K562 (cell line): ENCODE measurements around the gene GEN1. TPM values are rescaled to one million over a fixed set of nuclear protein-coding genes. Genes with fewer than 3 reads are reported as not detected.

Source experiments
- DDX20 ChIP-seq: fragments of 450-650 bp; IDR thresholded peaks from 2 replicates; pipeline ENCODE4 v1.6.1; 2016; ENCODE audit warnings: missing genetic modification characterization, low read depth, mild to moderate bottlenecking, missing compliant biosample characterization, moderate library complexity
- ELF2 ChIP-seq: fragments of 250-450 bp; sonication (Bioruptor Pico); IDR thresholded peaks from 2 replicates; pipeline ENCODE4 v1.5.0; 2021; ENCODE audit warnings: mild to moderate bottlenecking
- ETV1 ChIP-seq: fragments of 450-650 bp; conservative IDR thresholded peaks from 2 replicates; pipeline ENCODE4 v1.6.1; 2016; ENCODE audit warnings: missing genetic modification characterization, control low read depth, low read depth, missing compliant biosample characterization
- HIVEP1 ChIP-seq: fragments of 250-450 bp; sonication (Bioruptor Pico); IDR thresholded peaks from 2 replicates; pipeline ENCODE4 v1.4.0; 2020; ENCODE audit warnings: mild to moderate bottlenecking
- MEF2A ChIP-seq: IDR thresholded peaks from 2 replicates; pipeline ENCODE4 v1.6.1; 2011; ENCODE audit warnings: low read depth, mild to moderate bottlenecking, low read length, moderate library complexity; ENCODE audit not compliant: control insufficient read depth
- PCBP1 ChIP-seq: fragments of 200-400 bp; formaldehyde crosslinking; IDR thresholded peaks from 2 replicates; pipeline ENCODE4 v1.6.1; 2018; ENCODE audit warnings: mild to moderate bottlenecking, low read depth, low read length; ENCODE audit not compliant: poor library complexity, severe bottlenecking
- PKNOX1 ChIP-seq: fragments of 450-650 bp; IDR thresholded peaks from 2 replicates; pipeline ENCODE4 v1.6.1; 2016
- ZFPM2 ChIP-seq: fragments of 250-450 bp; sonication (Bioruptor Pico); IDR thresholded peaks from 2 replicates; pipeline ENCODE4 v1.5.1; 2022; ENCODE audit warnings: mild to moderate bottlenecking
- ZNF407 ChIP-seq: fragments of 450-650 bp; IDR thresholded peaks from 2 replicates; pipeline ENCODE4 v1.6.1; 2016; ENCODE audit warnings: low read depth
- ZNF431 ChIP-seq: sonication (generic); formaldehyde crosslinking; IDR thresholded peaks from 2 replicates; pipeline ENCODE4 v1.8.0; 2022; ENCODE audit warnings: mild to moderate bottlenecking, missing genetic modification reagents
- polyA plus RNA-seq, 8 experiments: library from polyadenylated mRNA; depleted of rRNA in 4 of 8; stranded (reverse) in 5 of 8; unstranded in 3 of 8; fragments of >200 nt; fragmentation: Nextera tagmentation in 2 of 8; fragmentation: Illumina TruSeq in 1 of 8; extraction: Ambion mirVana in 2 of 8; extraction: Trizol in 1 of 8; gene quantifications; 2 replicates each; pipeline versions ENCODE4 v1.2.1 to v1.2.3, GENCODE V29; 2011 to 2014; ENCODE audit warnings: inconsistent platforms in 1 of 8, missing spikeins in 1 of 8
- total RNA-seq, 7 experiments: library from RNA; depleted of rRNA in 6 of 7; stranded (reverse); fragments of >200 nt in 6 of 7; fragmentation: Illumina TruSeq in 2 of 7; extraction: Trizol in 2 of 7; gene quantifications; 2 replicates each; pipeline versions ENCODE4 v1.2.1 to v1.2.3, GENCODE V29; 2011 to 2021; ENCODE audit warnings: low replicate concordance in 1 of 7

The GEN1 gene
- total and polyA plus RNA-seq, 9 of the 15 experiments (the other 6 are each of a cell fraction or from before 2014, with no cell fraction given), result 8.6 to 39.7 (median 24.5) TPM

- TF ChIP-seq ZNF407 (no peak), PKNOX1 (peak; percentile 45; the same call in 1 of the 2 replicates), ZFPM2 (CRISPR knock-in tag) (no peak), ELF2 (peak; percentile 88), HIVEP1 (no peak), PCBP1 (no peak), MEF2A (no peak), DDX20 (no peak), ETV1 (tag) (peak; percentile 78), ZNF431 (CRISPR knock-in tag) (no peak)
These were observed at the start of gene GEN1, which contains the start of gene SMC6 (continued) for GRCh38 chr2:17753803-17754663.
